ENCODE measurements around the gene OR51B4. TPM values are rescaled to one million over a fixed set of nuclear protein-coding genes. Genes with fewer than 3 reads are reported as not detected.
"Not testable (repeated sequence)": the region's sequence is repeated elsewhere in the genome, so short reads cannot be mapped to it uniquely, and the experiment has no call there.

The OR51B4 gene
- total RNA-seq, 2 experiments from 2014 or later = not detected

DNA sequence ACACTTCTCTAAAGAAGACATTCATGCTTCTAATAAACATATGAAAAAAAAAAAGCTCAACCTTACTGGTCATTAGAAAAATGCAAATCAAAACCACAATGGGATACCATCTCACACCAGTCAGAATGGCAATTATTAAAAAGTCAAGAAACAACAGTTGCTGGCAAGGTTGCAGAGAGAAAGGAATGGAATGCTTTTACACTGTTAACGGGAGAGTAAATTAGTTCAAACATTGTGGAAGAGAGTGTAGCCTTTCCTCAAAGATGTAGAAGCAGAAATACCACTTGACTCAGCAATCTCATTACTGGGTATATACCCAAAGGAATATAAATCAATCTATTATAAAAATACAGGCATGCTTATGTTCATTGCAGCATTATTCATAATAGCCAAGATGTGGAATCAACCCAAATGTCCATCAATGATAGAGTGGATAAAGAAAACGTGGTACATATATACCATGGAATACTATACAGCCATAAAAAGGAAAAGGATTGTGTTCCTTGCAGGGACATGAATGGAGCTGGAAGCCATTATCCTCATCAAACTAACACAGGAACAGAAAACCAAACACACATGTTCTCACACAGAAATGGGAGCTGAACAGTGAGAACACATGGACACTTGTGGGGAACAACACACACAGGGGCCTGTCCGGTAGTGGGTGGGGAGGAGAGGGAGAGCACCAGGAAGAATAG lies 11.7 kb upstream of the OR51B4 start:
- H3K27ac Mint-ChIP-seq; H3K27me3 Mint-ChIP-seq (ENCODE audit: low read depth); H3K4me3 Mint-ChIP-seq; H3K9me3 Mint-ChIP-seq; H3K4me1 Mint-ChIP-seq (ENCODE audit: low read depth); intact Hi-C loops (cut with micrococcal nuclease); DNase-seq; CTCF ChIA-PET; H3K36me3 Mint-ChIP-seq (ENCODE audit: low read depth): not testable (repeated sequence)

- Mint-ChIP-seq H3K27ac (no peak overlapping the region), H3K36me3 (ENCODE audit: low read depth) (no peaks in the 10 kb centered on the region), H3K9me3 (no peaks in the 10 kb centered on the region), H3K27me3 (ENCODE audit: low read depth) (no peaks in the 10 kb centered on the region), H3K4me3 (no peak overlapping the region), H3K4me1 (ENCODE audit: low read depth) (no peaks in the 10 kb centered on the region)
- intact Hi-C loops (cut with micrococcal nuclease) = no loop called here
- DNase-seq = no peak
- CTCF ChIA-PET = no interaction called here
Observed at GRCh38 chr11:5310423-5310822, 8.7 kb upstream of the OR51B4 start.

GRCh38 chr11:5307256-5308019 lies 5.7 kb upstream of the OR51B4 start:
- CTCF ChIA-PET = no interaction called here
- H3K27me3 Mint-ChIP-seq (ENCODE audit: low read depth) = no peaks in the 10 kb centered on the region
- no peak for DNase-seq
- intact Hi-C loops (cut with micrococcal nuclease) = no loop called here
- no peak overlapping the region for H3K4me3 Mint-ChIP-seq
- no peak overlapping the region for H3K27ac Mint-ChIP-seq
- H3K9me3 Mint-ChIP-seq = no peaks in the 10 kb centered on the region
- no peaks in the 10 kb centered on the region for H3K36me3 Mint-ChIP-seq (ENCODE audit: low read depth)
- H3K4me1 Mint-ChIP-seq (ENCODE audit: low read depth) = no peaks in the 10 kb centered on the region

DNA sequence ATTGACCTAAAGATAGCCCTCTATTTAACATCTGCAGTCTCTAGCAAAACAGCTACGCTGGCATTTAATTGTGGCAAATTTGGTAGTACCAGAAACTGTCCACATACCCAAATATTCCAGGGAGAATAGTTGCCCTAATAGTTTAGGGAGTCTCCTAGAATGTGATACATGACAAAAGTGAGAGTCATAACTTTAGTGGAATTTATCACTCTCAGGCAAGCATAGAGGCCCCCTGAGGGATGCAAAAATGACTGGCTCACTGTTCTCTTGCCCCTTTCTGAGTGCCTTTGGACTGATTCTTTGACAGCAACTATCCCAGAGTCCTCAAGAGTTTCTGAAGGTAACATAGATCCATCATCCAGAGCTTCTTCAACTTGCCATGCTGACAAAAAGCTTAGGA lies 2.3 kb upstream of the OR51B4 start:
- Mint-ChIP-seq H3K4me1 (ENCODE audit: low read depth) (no peaks in the 10 kb centered on the region), H3K4me3 (no peak overlapping the region), H3K36me3 (ENCODE audit: low read depth) (no peaks in the 10 kb centered on the region)

GRCh38 chr11:5303626-5304025 lies 1.9 kb upstream of the OR51B4 start:
- no peaks in the 10 kb centered on the region for H3K36me3 Mint-ChIP-seq (ENCODE audit: low read depth)
- intact Hi-C loops (cut with micrococcal nuclease) = no loop called here
- CTCF ChIA-PET = no interaction called here
- no peaks in the 10 kb centered on the region for H3K4me1 Mint-ChIP-seq (ENCODE audit: low read depth)
- no peak overlapping the region for H3K27ac Mint-ChIP-seq
- DNase-seq = no peak
- no peaks in the 10 kb centered on the region for H3K9me3 Mint-ChIP-seq
- H3K4me3 Mint-ChIP-seq = no peak overlapping the region
- no peaks in the 10 kb centered on the region for H3K27me3 Mint-ChIP-seq (ENCODE audit: low read depth)

More for the DNA sequence above, 2.3 kb upstream of the OR51B4 start:
- intact Hi-C loops (cut with micrococcal nuclease) = no loop called here
- Mint-ChIP-seq H3K27ac (no peak overlapping the region), H3K27me3 (ENCODE audit: low read depth) (no peaks in the 10 kb centered on the region), H3K9me3 (no peaks in the 10 kb centered on the region)
- CTCF ChIA-PET = no interaction called here
- DNase-seq = no peak

DNA sequence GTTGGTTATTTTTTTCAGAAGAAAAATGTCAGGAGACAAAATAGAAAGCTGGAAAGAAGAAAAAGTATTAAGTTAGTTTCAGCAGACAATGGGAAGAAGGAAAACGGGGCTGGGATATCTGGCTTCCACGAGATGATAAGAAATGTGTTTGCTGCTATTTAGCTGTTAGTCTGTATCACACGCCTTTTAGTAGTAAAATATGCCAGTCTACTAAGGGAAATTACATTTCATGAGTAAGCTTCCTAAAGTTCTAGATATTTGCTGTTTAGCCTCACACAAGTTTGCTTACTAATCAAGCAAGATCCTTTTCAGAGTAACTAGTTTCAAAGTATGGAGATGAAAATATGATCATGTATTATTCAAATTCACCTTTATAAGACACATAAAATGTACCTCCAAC lies 1.5 kb downstream of the OR51B4 start:
- CTCF ChIA-PET = interaction anchor here (0.5 kb wide), 1 partner anchor 10 kb away, joined by 3 read pairs; no protein-coding TSS in a partner anchor
- DNase-seq = no peak
- H3K36me3 Mint-ChIP-seq (ENCODE audit: low read depth) = no peaks in the 10 kb centered on the region
- H3K27ac Mint-ChIP-seq = no peak overlapping the region
- no peaks in the 10 kb centered on the region for H3K4me1 Mint-ChIP-seq (ENCODE audit: low read depth)
- H3K27me3 Mint-ChIP-seq (ENCODE audit: low read depth) = peaks cover 3% of the 10 kb centered on the region
- no peaks in the 10 kb centered on the region for H3K9me3 Mint-ChIP-seq
- no peak overlapping the region for H3K4me3 Mint-ChIP-seq
- intact Hi-C loops (cut with micrococcal nuclease) = no loop called here

GRCh38 chr11:5298451-5298850 lies 3.3 kb downstream of the OR51B4 start:
- H3K27me3 Mint-ChIP-seq (ENCODE audit: low read depth) = peaks cover 3% of the 10 kb centered on the region
- CTCF ChIA-PET = no interaction called here
- intact Hi-C loops (cut with micrococcal nuclease) = no loop called here

DNA sequence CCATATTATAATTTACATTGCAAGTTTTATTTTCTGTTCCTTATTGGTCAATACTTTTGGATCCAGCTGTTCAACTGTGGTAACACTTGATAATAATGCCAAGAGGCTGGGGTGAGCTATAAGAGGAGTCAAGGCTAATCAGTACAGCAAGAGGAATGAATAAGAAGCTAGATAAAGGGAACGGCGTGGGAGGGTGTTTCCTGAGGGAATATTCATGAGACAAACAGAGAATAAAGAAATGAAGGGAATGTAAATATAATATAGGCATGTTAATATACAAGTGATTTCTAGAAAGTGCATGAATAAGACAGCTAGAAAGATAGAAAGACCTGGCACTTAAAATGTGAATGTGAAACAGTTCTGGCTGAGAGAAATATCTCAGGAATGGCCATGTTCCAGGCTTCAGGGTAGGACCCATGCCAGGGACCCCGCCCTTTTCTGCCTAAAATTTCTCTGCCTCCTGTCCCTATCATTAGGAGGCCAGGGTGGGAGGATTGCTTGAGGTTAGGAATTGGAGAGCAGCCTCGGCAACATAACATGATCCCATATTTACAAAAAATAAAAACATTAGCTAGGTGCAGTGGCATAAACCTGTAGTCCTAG lies 3.9 kb downstream of the OR51B4 start:
- H3K9me3 Mint-ChIP-seq = no peaks in the 10 kb centered on the region
- no peaks in the 10 kb centered on the region for H3K36me3 Mint-ChIP-seq (ENCODE audit: low read depth)
- CTCF ChIA-PET = no interaction called here
- H3K27me3 Mint-ChIP-seq (ENCODE audit: low read depth) = peaks cover 3% of the 10 kb centered on the region
- H3K27ac Mint-ChIP-seq = no peak overlapping the region
- no peaks in the 10 kb centered on the region for H3K4me1 Mint-ChIP-seq (ENCODE audit: low read depth)
- no peak for DNase-seq
- intact Hi-C loops (cut with micrococcal nuclease) = no loop called here
- no peak overlapping the region for H3K4me3 Mint-ChIP-seq

More at GRCh38 chr11:5298451-5298850, 3.3 kb downstream of the OR51B4 start:
- DNase-seq = no peak
- no peak overlapping the region for H3K27ac Mint-ChIP-seq
- H3K36me3 Mint-ChIP-seq (ENCODE audit: low read depth) = no peaks in the 10 kb centered on the region
- H3K4me1 Mint-ChIP-seq (ENCODE audit: low read depth) = no peaks in the 10 kb centered on the region
- no peaks in the 10 kb centered on the region for H3K9me3 Mint-ChIP-seq
- no peak overlapping the region for H3K4me3 Mint-ChIP-seq

- H3K36me3 Mint-ChIP-seq (ENCODE audit: low read depth); H3K4me1 Mint-ChIP-seq (ENCODE audit: low read depth); DNase-seq; H3K27ac Mint-ChIP-seq; intact Hi-C loops (cut with micrococcal nuclease); H3K9me3 Mint-ChIP-seq; H3K27me3 Mint-ChIP-seq (ENCODE audit: low read depth); CTCF ChIA-PET; H3K4me3 Mint-ChIP-seq: not testable (repeated sequence)
Observed at GRCh38 chr11:5294342-5294995, 7.3 kb downstream of the OR51B4 start.

DNA sequence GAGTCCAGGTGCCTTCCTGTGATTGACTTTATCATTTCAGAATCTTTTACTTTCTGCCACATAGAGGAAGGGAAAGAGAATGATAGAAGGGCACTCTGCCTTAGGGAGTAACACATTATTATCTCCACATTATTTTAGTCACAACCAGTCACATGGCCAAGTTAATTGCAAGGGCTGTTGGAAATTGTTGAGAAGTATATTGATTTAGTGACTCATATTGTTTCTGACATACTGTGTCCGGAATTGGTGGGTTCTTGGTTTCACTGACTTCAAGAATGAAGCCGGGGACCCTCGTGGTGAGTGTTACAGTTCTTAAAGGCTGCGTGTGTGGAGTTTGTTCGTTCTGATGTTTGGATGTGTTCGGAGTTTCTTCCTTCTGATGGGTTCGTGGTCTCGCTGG lies 8.7 kb downstream of the OR51B4 start:
- no peak overlapping the region for H3K27ac Mint-ChIP-seq
- H3K4me3 Mint-ChIP-seq = no peak overlapping the region
- no peaks in the 10 kb centered on the region for H3K4me1 Mint-ChIP-seq (ENCODE audit: low read depth)
- peaks cover 3% of the 10 kb centered on the region for H3K27me3 Mint-ChIP-seq (ENCODE audit: low read depth)
- CTCF ChIA-PET = no interaction called here
- intact Hi-C loops (cut with micrococcal nuclease) = no loop called here
- no peak for DNase-seq
- no peaks in the 10 kb centered on the region for H3K9me3 Mint-ChIP-seq
- H3K36me3 Mint-ChIP-seq (ENCODE audit: low read depth) = no peaks in the 10 kb centered on the region

DNA sequence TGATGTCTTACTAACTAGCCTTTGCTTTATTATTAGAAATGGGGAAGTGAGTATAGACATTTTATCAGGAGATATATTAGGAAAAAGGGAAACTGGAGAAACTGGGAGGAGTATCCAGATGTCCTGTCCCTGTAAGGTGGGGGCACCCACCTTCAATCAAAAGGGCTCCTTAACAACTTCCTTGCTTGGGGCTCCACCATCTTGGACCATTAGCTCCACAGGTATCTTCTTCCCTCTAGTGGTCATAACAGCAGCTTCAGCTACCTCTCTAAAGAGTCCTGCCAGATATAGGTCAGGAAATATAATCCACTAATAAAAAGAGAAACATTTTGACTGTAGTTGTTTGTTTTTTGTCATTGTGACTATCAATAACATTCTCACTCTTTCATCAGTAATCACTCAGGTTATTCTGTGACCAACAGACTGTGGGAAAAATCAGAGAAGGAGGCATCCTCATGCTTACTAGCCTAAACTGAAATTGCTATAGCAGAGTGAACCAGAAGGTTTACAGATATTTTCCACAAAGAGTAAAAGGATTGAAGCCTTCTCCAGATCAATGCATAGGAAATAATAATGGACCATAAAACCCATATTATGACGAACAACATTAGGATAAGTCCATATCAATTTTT lies 10.4 kb downstream of the OR51B4 start:
- no peak overlapping the region for H3K27ac Mint-ChIP-seq
- H3K9me3 Mint-ChIP-seq = no peaks in the 10 kb centered on the region
- DNase-seq = no peak
- H3K4me3 Mint-ChIP-seq = no peak overlapping the region
- no peaks in the 10 kb centered on the region for H3K36me3 Mint-ChIP-seq (ENCODE audit: low read depth)
- no peaks in the 10 kb centered on the region for H3K4me1 Mint-ChIP-seq (ENCODE audit: low read depth)
- no peaks in the 10 kb centered on the region for H3K27me3 Mint-ChIP-seq (ENCODE audit: low read depth)
- CTCF ChIA-PET = interaction anchor here (0.7 to 1.0 kb wide), 2 partner anchors 9 to 167 kb away, joined by 3 to 4 read pairs; no protein-coding TSS in a partner anchor
- intact Hi-C loops (cut with micrococcal nuclease) = loop anchor here (1.0 to 2.0 kb wide), 3 partner anchors 167 to 1105 kb away; partner anchors contain the start of gene OR51D1

- intact Hi-C loops (cut with micrococcal nuclease) = loop anchor here (2.0 kb wide), 1 partner anchor 1103 kb away; no protein-coding TSS in a partner anchor
- no peak overlapping the region for H3K27ac Mint-ChIP-seq
- no peak overlapping the region for H3K4me3 Mint-ChIP-seq
- DNase-seq = no peak
- no peaks in the 10 kb centered on the region for H3K4me1 Mint-ChIP-seq (ENCODE audit: low read depth)
- H3K27me3 Mint-ChIP-seq (ENCODE audit: low read depth) = no peaks in the 10 kb centered on the region
- H3K9me3 Mint-ChIP-seq = no peaks in the 10 kb centered on the region
- CTCF ChIA-PET = interaction anchor here (0.6 kb wide), 1 partner anchor 165 kb away, joined by 4 read pairs; no protein-coding TSS in a partner anchor
- no peaks in the 10 kb centered on the region for H3K36me3 Mint-ChIP-seq (ENCODE audit: low read depth)
Observed at GRCh38 chr11:5290106-5290505, 11.6 kb downstream of the OR51B4 start.
